ENCODE measurements around the gene GNAT1.

Gene GNAT1

DNA sequence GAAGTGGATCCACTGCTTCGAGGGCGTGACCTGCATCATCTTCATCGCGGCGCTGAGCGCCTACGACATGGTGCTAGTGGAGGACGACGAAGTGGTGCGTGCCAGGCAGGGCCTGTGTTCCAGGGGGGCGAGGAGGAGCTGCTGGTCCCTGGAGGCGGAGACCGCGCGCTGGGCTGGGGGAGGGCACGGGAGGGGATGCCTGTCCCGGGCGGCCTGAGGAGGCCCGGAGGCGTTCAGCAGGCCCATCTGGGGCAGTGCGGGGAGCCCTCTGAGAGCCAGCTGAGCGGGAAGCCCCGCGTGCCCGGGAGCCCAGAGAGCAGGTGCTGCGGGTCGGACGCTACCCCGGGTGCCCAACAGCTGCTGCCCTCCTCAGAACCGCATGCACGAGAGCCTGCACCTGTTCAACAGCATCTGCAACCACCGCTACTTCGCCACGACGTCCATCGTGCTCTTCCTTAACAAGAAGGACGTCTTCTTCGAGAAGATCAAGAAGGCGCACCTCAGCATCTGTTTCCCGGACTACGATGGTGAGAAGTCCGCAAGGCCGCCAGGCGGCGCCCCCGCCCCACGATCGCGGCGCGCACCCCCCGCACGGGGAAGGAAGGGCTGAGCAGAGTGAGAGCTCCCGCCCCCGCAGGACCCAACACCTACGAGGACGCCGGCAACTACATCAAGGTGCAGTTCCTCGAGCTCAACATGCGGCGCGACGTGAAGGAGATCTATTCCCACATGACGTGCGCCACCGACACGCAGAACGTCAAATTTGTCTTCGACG is 2.9 kb downstream of the GNAT1 start:
- DNase-seq (ENCODE audit: low read depth): peak; percentile 69
- peak; percentile 73 for TF ChIP-seq CTCF (conservative IDR thresholded peaks at IDR 0.05; ENCODE audit: low read depth, low read length)
- no peak overlapping the region for H3K4me3 ChIP-seq (ENCODE audit: low read depth, low read length)

GRCh38 chr3:50194903-50195500 is 3.6 kb downstream of the GNAT1 start:
- no peak overlapping the region for H3K4me3 ChIP-seq (ENCODE audit: low read depth, low read length)
- TF ChIP-seq CTCF (conservative IDR thresholded peaks at IDR 0.05; ENCODE audit: low read depth, low read length): no peak
- DNase-seq (ENCODE audit: low read depth): no peak

DNA sequence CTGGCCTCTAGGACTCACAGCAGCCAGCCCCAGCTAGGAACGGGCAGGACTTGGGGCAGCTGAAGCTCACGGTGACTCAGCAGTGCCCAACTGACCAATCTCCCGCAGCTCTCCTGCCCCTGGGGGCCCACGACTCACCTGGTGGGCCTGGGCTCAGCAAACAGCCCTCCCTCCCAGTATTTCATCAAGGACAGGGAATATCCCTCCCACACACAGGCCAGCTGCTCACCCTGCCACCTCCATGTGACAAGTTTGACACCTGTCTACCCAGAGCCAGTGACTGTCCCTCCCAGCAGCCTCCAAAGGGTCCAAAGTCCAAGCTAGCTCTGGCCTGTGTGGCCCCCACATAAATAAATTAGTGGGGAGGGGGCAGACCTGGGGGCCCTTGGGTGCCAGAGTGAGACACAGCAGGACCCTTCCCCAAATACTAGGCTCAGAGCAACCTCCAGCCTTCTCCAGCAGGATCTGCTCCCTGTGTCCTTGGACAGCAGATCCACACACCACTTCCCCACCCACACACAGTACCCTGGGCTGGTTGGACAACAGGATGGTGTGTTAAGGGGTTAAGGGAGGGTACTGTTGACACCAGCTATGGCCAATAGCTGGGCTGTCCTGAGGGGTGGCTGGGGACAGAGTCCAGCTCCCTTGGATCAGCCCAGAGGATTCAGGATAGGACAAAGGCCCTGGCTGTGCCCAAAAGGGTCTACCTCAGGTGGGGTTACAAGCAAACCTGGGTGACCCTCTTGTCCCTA is 4.3 kb downstream of the GNAT1 start:
- TF ChIP-seq CTCF (conservative IDR thresholded peaks at IDR 0.05; ENCODE audit: low read depth, low read length): no peak
- H3K4me3 ChIP-seq (ENCODE audit: low read depth, low read length): no peak overlapping the region
- DNase-seq (ENCODE audit: low read depth): no peak

- no peak for DNase-seq (ENCODE audit: low read depth)
- H3K4me3 ChIP-seq (ENCODE audit: low read depth, low read length): no peak overlapping the region
- no peak for TF ChIP-seq CTCF (conservative IDR thresholded peaks at IDR 0.05; ENCODE audit: low read depth, low read length)
These were observed 4.9 kb downstream of the GNAT1 start for GRCh38 chr3:50196253-50196801.

GRCh38 chr3:50201573-50202315 is 10.3 kb downstream of the GNAT1 start:
- no peak overlapping the region for H3K4me3 ChIP-seq (ENCODE audit: low read depth, low read length)

More at GRCh38 chr3:50201573-50202315, 10.3 kb downstream of the GNAT1 start:
- DNase-seq (ENCODE audit: low read depth): no peak
- TF ChIP-seq CTCF (conservative IDR thresholded peaks at IDR 0.05; ENCODE audit: low read depth, low read length): no peak

Data from choroid plexus epithelial cell (primary cell).